ENCODE results near the gene CLHC1. TPM values are rescaled to one million over a fixed set of nuclear protein-coding genes. Genes with fewer than 3 reads are reported as not detected.
A peak's percentile ranks its signal among the peaks of the same experiment; 100 is the strongest.

CLHC1 gene
- total and polyA plus RNA-seq, 2 donors (not counting 1 experiment from before 2014, with no cell fraction given) = 2.0 to 12.8 TPM

- DNase-seq (no peak), ATAC-seq (ENCODE audit: low read depth) (no peak)
- no peaks in the 10 kb centered on the region for H3K27me3 Mint-ChIP-seq
- H3K27ac ChIP-seq (ENCODE audit: low read length in 2 of 2) = no peak overlapping the region
- intact Hi-C loops (cut with micrococcal nuclease) = loop anchor here (5.0 kb wide), 1 partner anchor 197 kb away; no protein-coding TSS in a partner anchor
- H2AFZ ChIP-seq (ENCODE audit: insufficient read depth, low read depth, low read length, poor library complexity, severe bottlenecking) = no peak overlapping the region
- no peaks in the 10 kb centered on the region for H4K20me1 ChIP-seq (ENCODE audit: control insufficient read depth, insufficient read depth, low read length, poor library complexity, severe bottlenecking)
- H3K9ac ChIP-seq (ENCODE audit: low read length) = no peak overlapping the region
- no peaks in the 10 kb centered on the region for H3K9me3 Mint-ChIP-seq (ENCODE audit: insufficient read depth)
- no peak overlapping the region for H3K27ac Mint-ChIP-seq
- H3K4me1 ChIP-seq (ENCODE audit: control insufficient read depth in 2 of 2, insufficient read depth in 2 of 2, low read length in 2 of 2) = no peaks in the 10 kb centered on the region
- ChIA-PET POLR2A (no interaction called here), CTCF (interaction anchor here (0.8 to 11.5 kb wide), 22 partner anchors 7 to 1063 kb away, joined by 3 to 190 read pairs (median 6); partner anchors contain the start of gene RTN4)
- TF ChIP-seq EZH2 (IDR thresholded peaks at IDR 0.05; ENCODE audit: borderline replicate concordance, insufficient read depth, low read depth, low read length, poor library complexity, severe bottlenecking) = no peak
- TF ChIP-seq CTCF (IDR thresholded peaks at IDR 0.05) = no peak
- no peaks in the 10 kb centered on the region for H3K79me2 ChIP-seq (ENCODE audit: control insufficient read depth, insufficient read depth, low read length)
- no peaks in the 10 kb centered on the region for H3K27me3 ChIP-seq (replicated peaks in 1 of 4; ENCODE audit: control extremely low read depth in 1 of 4, control insufficient read depth in 3 of 4, insufficient read depth in 4 of 4, low read length in 3 of 4)
- H3K4me3 Mint-ChIP-seq = no peak overlapping the region
- no CpG with 5 or more reads among the region's 1 CpG for WGBS (ENCODE audit: insufficient coverage)
- no peaks in the 10 kb centered on the region for H3K4me1 Mint-ChIP-seq
- no peak overlapping the region for H3K4me2 ChIP-seq (replicated peaks; ENCODE audit: low read depth, low read length, poor library complexity, severe bottlenecking)
- no peaks in the 10 kb centered on the region for H3K9me3 ChIP-seq (ENCODE audit: control extremely low read depth in 1 of 3, control insufficient read depth in 2 of 3, insufficient read depth in 1 of 3, low read length in 2 of 3)
- no peaks in the 10 kb centered on the region for H3K36me3 ChIP-seq (replicated peaks in 1 of 2; ENCODE audit: control extremely low read depth in 1 of 2, control insufficient read depth in 1 of 2, extremely low read depth in 1 of 2, insufficient read depth in 2 of 2, low read length in 1 of 2)
- H3K4me3 ChIP-seq (ENCODE audit: control extremely low read depth in 1 of 5, extremely low read depth in 1 of 5, insufficient read depth in 1 of 5, low read depth in 2 of 5, low read length in 4 of 5) = no peak overlapping the region
These were observed 62.7 kb downstream of the CLHC1 start for GRCh38 chr2:55169359-55169758.

GRCh38 chr2:55168221-55169154 is 63.6 kb downstream of the CLHC1 start:
- peak; percentile 57 for ATAC-seq (ENCODE audit: low read depth)
- H3K4me1 Mint-ChIP-seq = no peaks in the 10 kb centered on the region
- no peak overlapping the region for H3K9ac ChIP-seq (ENCODE audit: low read length)

More at GRCh38 chr2:55168221-55169154, 63.6 kb downstream of the CLHC1 start:
- Histone ChIP-seq H2AFZ (ENCODE audit: insufficient read depth, low read depth, low read length, poor library complexity, severe bottlenecking) (no peak overlapping the region), H3K36me3 (replicated peaks in 1 of 2; ENCODE audit: control extremely low read depth in 1 of 2, control insufficient read depth in 1 of 2, extremely low read depth in 1 of 2, insufficient read depth in 2 of 2, low read length in 1 of 2) (no peaks in the 10 kb centered on the region), H3K27me3 (replicated peaks in 1 of 4; ENCODE audit: control extremely low read depth in 1 of 4, control insufficient read depth in 3 of 4, insufficient read depth in 4 of 4, low read length in 3 of 4) (no peaks in the 10 kb centered on the region), H3K27ac (ENCODE audit: low read length in 2 of 2) (no peak overlapping the region), H3K4me3 (ENCODE audit: control extremely low read depth in 1 of 5, extremely low read depth in 1 of 5, insufficient read depth in 1 of 5, low read depth in 2 of 5, low read length in 4 of 5) (no peak overlapping the region), H3K9me3 (ENCODE audit: control extremely low read depth in 1 of 3, control insufficient read depth in 2 of 3, insufficient read depth in 1 of 3, low read length in 2 of 3) (no peaks in the 10 kb centered on the region), H3K79me2 (ENCODE audit: control insufficient read depth, insufficient read depth, low read length) (no peaks in the 10 kb centered on the region), H3K4me2 (replicated peaks; ENCODE audit: low read depth, low read length, poor library complexity, severe bottlenecking) (no peak overlapping the region), H3K4me1 (ENCODE audit: control insufficient read depth in 2 of 2, insufficient read depth in 2 of 2, low read length in 2 of 2) (no peaks in the 10 kb centered on the region), H4K20me1 (ENCODE audit: control insufficient read depth, insufficient read depth, low read length, poor library complexity, severe bottlenecking) (no peaks in the 10 kb centered on the region)
- POLR2A ChIA-PET = no interaction called here
- H3K27me3 Mint-ChIP-seq = no peaks in the 10 kb centered on the region
- H3K9me3 Mint-ChIP-seq (ENCODE audit: insufficient read depth) = no peaks in the 10 kb centered on the region
- DNase-seq = peak; percentile 68
- TF ChIP-seq EZH2 (IDR thresholded peaks at IDR 0.05; ENCODE audit: borderline replicate concordance, insufficient read depth, low read depth, low read length, poor library complexity, severe bottlenecking) (no peak), CTCF (IDR thresholded peaks at IDR 0.05) (peak; percentile 81)
- H3K4me3 Mint-ChIP-seq = no peak overlapping the region
- WGBS (ENCODE audit: insufficient coverage) = 73% methylated on average over 4 of the region's 6 CpGs
- H3K27ac Mint-ChIP-seq = no peak overlapping the region
- CTCF ChIA-PET = interaction anchor here (0.6 to 11.5 kb wide), 40 partner anchors 8 to 1062 kb away, joined by 3 to 190 read pairs (median 4); partner anchors contain the start of gene RTN4
- intact Hi-C loops (cut with micrococcal nuclease) = loop anchor here (1.0 to 5.0 kb wide), 3 partner anchors 153 to 268 kb away; no protein-coding TSS in a partner anchor

All from B cell (primary cell).